GM06990 (cell line): Measurements from ENCODE around the gene NF1.

Experiments
- DNase-seq: peaks from one replicate; pipeline ENCODE4 v3.0.0-alpha.2; 2011; ENCODE audit not compliant: insufficient read length; ENCODE audit errors: extremely low read depth
- H3K27me3 ChIP-seq: replicated peaks from 2 replicates; pipeline ENCODE4 v1.6.0; 2011; ENCODE audit warnings: low read length; ENCODE audit not compliant: control insufficient read depth, insufficient read depth
- H3K36me3 ChIP-seq: 2 replicates; pipeline ENCODE4 v1.5.1; 2011; ENCODE audit warnings: low read length; ENCODE audit not compliant: control insufficient read depth, insufficient read depth
- H3K4me3 ChIP-seq: replicated peaks from 2 replicates; pipeline ENCODE4 v1.5.1; 2011; ENCODE audit warnings: low read depth, mild to moderate bottlenecking, control low read depth, low read length
- TF ChIP-seq, protein P1 (sequence below): IDR thresholded peaks from 2 replicates; pipeline ENCODE4 v1.5.1; 2011; ENCODE audit warnings: low read length, control low read depth, mild to moderate bottlenecking, inconsistent platforms; ENCODE audit not compliant: insufficient read depth, poor library complexity, severe bottlenecking

The NF1 gene

DNA sequence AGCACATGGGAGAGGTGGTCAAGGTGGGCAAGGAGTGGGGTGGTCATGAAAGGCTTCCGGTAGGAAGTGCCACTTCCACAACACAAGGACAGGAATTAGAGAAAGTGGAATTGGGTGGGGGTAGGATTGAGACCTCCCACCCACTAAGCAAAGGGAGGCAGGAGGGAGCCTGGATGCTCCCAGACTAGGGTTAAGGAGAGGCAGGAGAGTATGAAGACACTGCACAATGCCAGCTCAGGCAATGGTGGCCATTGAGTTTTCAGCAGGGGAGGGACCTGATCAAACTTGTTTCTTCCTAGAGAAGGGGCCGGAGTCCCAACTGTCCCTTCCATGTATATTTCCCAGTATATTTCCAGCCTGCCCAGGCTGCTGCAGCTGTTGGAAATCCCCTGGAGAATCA lies 293.6 kb downstream of the NF1 start:
- peaks cover 3% of the 10 kb centered on the region for H3K27me3 ChIP-seq
- DNase-seq, result no peak
- no peak overlapping the region for H3K4me3 ChIP-seq
- TF ChIP-seq, protein P1, sequence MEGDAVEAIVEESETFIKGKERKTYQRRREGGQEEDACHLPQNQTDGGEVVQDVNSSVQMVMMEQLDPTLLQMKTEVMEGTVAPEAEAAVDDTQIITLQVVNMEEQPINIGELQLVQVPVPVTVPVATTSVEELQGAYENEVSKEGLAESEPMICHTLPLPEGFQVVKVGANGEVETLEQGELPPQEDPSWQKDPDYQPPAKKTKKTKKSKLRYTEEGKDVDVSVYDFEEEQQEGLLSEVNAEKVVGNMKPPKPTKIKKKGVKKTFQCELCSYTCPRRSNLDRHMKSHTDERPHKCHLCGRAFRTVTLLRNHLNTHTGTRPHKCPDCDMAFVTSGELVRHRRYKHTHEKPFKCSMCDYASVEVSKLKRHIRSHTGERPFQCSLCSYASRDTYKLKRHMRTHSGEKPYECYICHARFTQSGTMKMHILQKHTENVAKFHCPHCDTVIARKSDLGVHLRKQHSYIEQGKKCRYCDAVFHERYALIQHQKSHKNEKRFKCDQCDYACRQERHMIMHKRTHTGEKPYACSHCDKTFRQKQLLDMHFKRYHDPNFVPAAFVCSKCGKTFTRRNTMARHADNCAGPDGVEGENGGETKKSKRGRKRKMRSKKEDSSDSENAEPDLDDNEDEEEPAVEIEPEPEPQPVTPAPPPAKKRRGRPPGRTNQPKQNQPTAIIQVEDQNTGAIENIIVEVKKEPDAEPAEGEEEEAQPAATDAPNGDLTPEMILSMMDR, result no peak
- no peaks in the 10 kb centered on the region for H3K36me3 ChIP-seq

DNA sequence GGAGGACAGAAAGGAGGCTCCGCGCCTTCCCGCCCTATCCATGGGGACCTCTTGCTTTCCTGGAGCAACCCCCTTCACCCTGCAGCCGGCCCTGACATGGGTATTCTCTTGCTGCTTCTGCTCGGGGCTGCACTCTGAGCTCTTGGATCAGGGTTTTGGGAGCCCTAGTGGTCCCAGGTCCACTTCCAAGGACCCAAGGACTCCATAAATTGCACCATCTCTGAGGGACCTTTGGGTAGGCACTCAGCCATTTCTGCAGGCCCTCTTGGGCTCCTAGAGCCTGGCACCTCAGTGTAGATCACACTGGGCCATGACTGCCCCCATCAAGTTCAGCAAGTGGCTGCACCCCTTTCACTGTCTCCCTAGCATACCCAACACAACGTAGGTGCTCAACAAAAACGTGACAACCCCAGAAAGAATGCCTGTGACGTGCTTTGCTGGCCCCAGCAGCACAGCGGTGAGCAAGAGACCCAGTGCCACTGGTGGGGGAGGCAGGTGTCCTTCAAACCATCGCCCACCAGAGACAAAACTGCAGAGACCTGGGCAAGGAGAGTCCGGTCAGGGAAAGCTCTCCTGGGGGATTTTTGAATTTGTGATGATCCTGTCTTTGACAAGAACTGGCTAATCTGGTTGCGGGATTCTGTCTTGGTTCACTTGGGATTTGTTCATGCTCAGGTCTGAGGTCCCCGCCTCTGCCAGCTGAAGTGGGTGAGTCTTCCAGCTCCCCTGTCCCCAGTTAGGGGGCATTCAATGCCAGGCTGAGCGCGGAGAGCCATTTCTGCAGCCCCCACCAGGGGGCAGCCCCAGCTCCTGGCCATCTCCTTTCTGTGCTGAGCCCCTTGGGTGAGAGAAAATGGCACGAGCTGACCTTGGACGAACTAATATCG lies 294.2 kb downstream of the NF1 start:
- DNase-seq, result peak; percentile 43
- TF ChIP-seq, protein P1, result peak; percentile 78

DNA sequence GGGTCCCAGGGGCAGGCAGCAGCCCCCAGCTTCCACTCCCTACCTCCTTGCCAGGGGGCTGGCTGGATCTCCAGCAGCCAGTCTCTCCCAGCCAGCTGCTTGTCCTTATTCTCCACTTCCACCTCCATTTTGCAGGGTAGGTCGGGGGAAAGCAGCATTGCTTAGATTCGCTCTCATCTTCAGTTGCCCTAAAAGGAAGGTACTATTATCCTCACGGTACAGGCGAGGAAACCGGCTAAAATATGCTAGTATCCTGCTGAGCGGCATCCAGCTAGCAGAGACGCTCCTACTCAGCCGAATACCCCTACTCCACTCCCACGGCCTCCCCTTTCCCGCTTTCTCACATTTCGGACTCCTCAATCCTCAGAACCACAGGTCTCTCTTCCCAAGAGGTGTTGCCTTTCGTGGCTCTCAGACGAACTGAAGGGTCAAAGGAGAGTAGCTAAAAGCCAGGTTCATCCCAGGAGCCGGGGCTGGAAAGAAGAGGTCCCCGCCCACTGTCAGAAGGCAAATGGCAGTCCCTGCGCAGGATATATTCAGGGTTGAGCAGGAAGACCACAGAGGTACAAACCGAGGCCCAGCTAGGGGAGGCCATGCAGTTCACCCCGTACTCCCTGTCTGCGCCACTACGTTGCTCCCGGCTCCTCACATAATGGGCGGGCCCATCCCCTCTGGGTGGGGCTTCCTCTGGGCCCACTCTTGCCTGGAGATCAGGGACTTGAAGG lies 295.0 kb downstream of the NF1 start:
- TF ChIP-seq, protein P1, result no peak
- Histone ChIP-seq H3K27me3 (peaks cover 3% of the 10 kb centered on the region), H3K4me3 (no peak overlapping the region), H3K36me3 (no peaks in the 10 kb centered on the region)
- no peak for DNase-seq

More for the DNA sequence above, 294.2 kb downstream of the NF1 start:
- Histone ChIP-seq H3K4me3 (no peak overlapping the region), H3K36me3 (no peaks in the 10 kb centered on the region), H3K27me3 (peaks cover 3% of the 10 kb centered on the region)

DNA sequence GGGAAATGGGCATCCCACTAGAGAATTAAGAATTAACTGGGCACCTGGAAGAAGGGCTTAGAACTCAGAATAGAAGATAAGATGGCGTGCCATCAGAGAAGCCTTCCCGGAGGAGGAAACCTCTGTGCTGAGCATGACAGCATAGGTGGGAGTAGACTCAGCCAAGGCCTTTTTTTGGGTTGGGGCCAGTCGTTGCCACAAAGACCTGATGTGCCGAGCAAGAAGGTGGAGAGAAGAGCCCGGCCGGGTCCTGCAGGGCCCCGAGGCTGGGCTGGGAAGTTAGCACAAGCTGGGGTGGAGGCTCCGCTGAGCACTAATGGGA lies 295.6 kb downstream of the NF1 start:
- Histone ChIP-seq H3K36me3 (no peaks in the 10 kb centered on the region), H3K27me3 (peaks cover 3% of the 10 kb centered on the region), H3K4me3 (no peak overlapping the region)
- no peak for DNase-seq
- TF ChIP-seq, protein P1, result no peak

DNA sequence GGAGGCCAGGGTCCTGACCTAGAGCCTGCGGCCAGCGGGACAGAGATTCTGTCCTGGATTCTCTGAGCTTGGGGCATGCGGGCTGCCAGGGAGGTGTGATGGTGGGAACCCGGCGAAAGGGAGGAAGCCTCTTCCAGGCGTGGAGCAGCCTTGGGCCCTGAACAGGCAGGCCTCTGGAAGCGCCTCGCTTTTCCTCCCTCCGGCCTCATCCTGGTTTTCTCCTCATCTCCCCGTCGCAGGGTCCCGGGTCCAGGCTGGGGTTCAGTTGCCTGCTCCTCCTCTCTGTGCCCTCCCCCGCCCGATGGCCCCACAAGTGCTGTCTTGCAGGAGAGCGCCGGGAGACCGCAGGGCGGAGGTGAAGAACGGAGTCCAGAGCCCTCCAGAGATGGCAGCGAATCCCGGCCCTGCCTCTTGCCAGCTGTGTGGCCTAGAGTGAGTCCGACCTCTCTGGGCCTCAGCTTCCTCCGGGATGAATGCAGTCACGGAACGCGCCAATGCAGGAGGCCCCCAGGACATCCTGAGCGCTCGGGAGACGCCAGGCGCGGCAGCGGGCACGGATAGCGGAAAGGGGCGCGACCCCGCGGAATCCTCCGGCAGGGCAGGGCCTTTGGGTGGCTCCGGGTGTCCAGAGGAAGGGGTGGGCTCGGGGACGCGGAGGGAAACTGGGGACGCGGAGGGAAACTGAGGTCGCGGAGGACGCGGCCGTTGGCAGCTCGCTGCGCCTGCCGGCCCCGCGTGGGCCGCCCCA lies 296.1 kb downstream of the NF1 start:
- no peak for DNase-seq
- Histone ChIP-seq H3K27me3 (peaks cover 3% of the 10 kb centered on the region), H3K36me3 (no peaks in the 10 kb centered on the region), H3K4me3 (no peak overlapping the region)
- TF ChIP-seq, protein P1, result no peak
